ENCODE measurements around the gene PRRC2B.

The PRRC2B gene

GRCh38 chr9:131520503-131520902, 126.6 kb downstream of the PRRC2B start:
- H3K27ac ChIP-seq (ENCODE audit: low read length): no peak overlapping the region
- no peaks in the 10 kb centered on the region for H3K9me3 ChIP-seq (replicated peaks; ENCODE audit: insufficient read depth, low read length)
- no peak for DNase-seq
- no peaks in the 10 kb centered on the region for H3K4me1 ChIP-seq (ENCODE audit: low read length)
- no peak overlapping the region for H3K4me3 ChIP-seq (ENCODE audit: low read length)
- TF ChIP-seq CTCF (IDR thresholded peaks at IDR 0.05; ENCODE audit: low read length): no peak
- TF ChIP-seq EZH2phosphoT487 (IDR thresholded peaks at IDR 0.05; ENCODE audit: low read length): no peak
- no peak for TF ChIP-seq EZH2 (optimal IDR thresholded peaks at IDR 0.05; ENCODE audit: low read depth, low read length)
- peaks cover 10% of the 10 kb centered on the region; the same call in 1 of the 2 replicates for H3K36me3 ChIP-seq (replicated peaks; ENCODE audit: insufficient read depth, low read length)
- no peaks in the 10 kb centered on the region for H3K79me2 ChIP-seq (ENCODE audit: low read length)
- no peak overlapping the region for H2AFZ ChIP-seq (ENCODE audit: low read length)
- H3K27me3 ChIP-seq (replicated peaks; ENCODE audit: insufficient read depth, low read length): no peaks in the 10 kb centered on the region
- no peaks in the 10 kb centered on the region for H3F3A ChIP-seq (ENCODE audit: insufficient read depth, low read length)
- H4K20me1 ChIP-seq (ENCODE audit: insufficient read depth, low read length): no peaks in the 10 kb centered on the region
- no peak overlapping the region for H3K9ac ChIP-seq (ENCODE audit: low read length)
- H3K4me2 ChIP-seq (ENCODE audit: low read depth, low read length): no peak overlapping the region
- H3K9me2 ChIP-seq (replicated peaks; ENCODE audit: insufficient read depth, low read length): no peaks in the 10 kb centered on the region

GRCh38 chr9:131521203-131521602, 127.3 kb downstream of the PRRC2B start:
- no peaks in the 10 kb centered on the region for H4K20me1 ChIP-seq (ENCODE audit: insufficient read depth, low read length)
- no peaks in the 10 kb centered on the region for H3K9me2 ChIP-seq (replicated peaks; ENCODE audit: insufficient read depth, low read length)
- no peaks in the 10 kb centered on the region for H3K27me3 ChIP-seq (replicated peaks; ENCODE audit: insufficient read depth, low read length)
- peaks cover 9% of the 10 kb centered on the region; the same call in 1 of the 2 replicates for H3K36me3 ChIP-seq (replicated peaks; ENCODE audit: insufficient read depth, low read length)
- DNase-seq: no peak
- no peak overlapping the region for H3K4me2 ChIP-seq (ENCODE audit: low read depth, low read length)
- no peak overlapping the region for H3K4me3 ChIP-seq (ENCODE audit: low read length)
- H2AFZ ChIP-seq (ENCODE audit: low read length): no peak overlapping the region
- H3K79me2 ChIP-seq (ENCODE audit: low read length): no peaks in the 10 kb centered on the region
- H3K9ac ChIP-seq (ENCODE audit: low read length): no peak overlapping the region
- H3K9me3 ChIP-seq (replicated peaks; ENCODE audit: insufficient read depth, low read length): no peaks in the 10 kb centered on the region
- no peak for TF ChIP-seq CTCF (IDR thresholded peaks at IDR 0.05; ENCODE audit: low read length)
- TF ChIP-seq EZH2 (optimal IDR thresholded peaks at IDR 0.05; ENCODE audit: low read depth, low read length): no peak
- H3F3A ChIP-seq (ENCODE audit: insufficient read depth, low read length): no peaks in the 10 kb centered on the region
- H3K27ac ChIP-seq (ENCODE audit: low read length): no peak overlapping the region
- H3K4me1 ChIP-seq (ENCODE audit: low read length): no peaks in the 10 kb centered on the region

GRCh38 chr9:131521822-131522221, 127.9 kb downstream of the PRRC2B start:
- H3K79me2 ChIP-seq (ENCODE audit: low read length): no peaks in the 10 kb centered on the region
- H3K27ac ChIP-seq (ENCODE audit: low read length): no peak overlapping the region
- H3K36me3 ChIP-seq (replicated peaks; ENCODE audit: insufficient read depth, low read length): peaks cover 7% of the 10 kb centered on the region; the same call in 1 of the 2 replicates
- no peak overlapping the region for H3K4me2 ChIP-seq (ENCODE audit: low read depth, low read length)
- no peak overlapping the region for H3K9ac ChIP-seq (ENCODE audit: low read length)
- no peaks in the 10 kb centered on the region for H3K4me1 ChIP-seq (ENCODE audit: low read length)
- H3K4me3 ChIP-seq (ENCODE audit: low read length): no peak overlapping the region
- no peak for TF ChIP-seq EZH2 (optimal IDR thresholded peaks at IDR 0.05; ENCODE audit: low read depth, low read length)
- no peak for TF ChIP-seq EZH2phosphoT487 (IDR thresholded peaks at IDR 0.05; ENCODE audit: low read length)
- no peak for TF ChIP-seq CTCF (IDR thresholded peaks at IDR 0.05; ENCODE audit: low read length)
- H2AFZ ChIP-seq (ENCODE audit: low read length): no peak overlapping the region
- no peak for DNase-seq
- H4K20me1 ChIP-seq (ENCODE audit: insufficient read depth, low read length): no peaks in the 10 kb centered on the region
- no peaks in the 10 kb centered on the region for H3K27me3 ChIP-seq (replicated peaks; ENCODE audit: insufficient read depth, low read length)
- no peaks in the 10 kb centered on the region for H3K9me2 ChIP-seq (replicated peaks; ENCODE audit: insufficient read depth, low read length)
- no peaks in the 10 kb centered on the region for H3F3A ChIP-seq (ENCODE audit: insufficient read depth, low read length)
- H3K9me3 ChIP-seq (replicated peaks; ENCODE audit: insufficient read depth, low read length): no peaks in the 10 kb centered on the region
